Stomach smooth muscle (tissue), 2 donors: Measurements from ENCODE around the gene CTBS.
"Not testable (repeated sequence)": the region's sequence is repeated elsewhere in the genome, so short reads cannot be mapped to it uniquely, and the experiment has no call there.

ENCODE experiments used
- H3K27ac ChIP-seq: one replicate; pipeline ENCODE4 v1.7.0; 2013; ENCODE audit warnings: mild to moderate bottlenecking, low read length, inconsistent platforms
- H3K27me3 ChIP-seq, 2 donors: one replicate each; pipeline ENCODE4 v1.7.0; 2013; ENCODE audit warnings: low read length in 2 of 2; ENCODE audit not compliant: insufficient read depth in 2 of 2, control insufficient read depth in 1 of 2
- H3K36me3 ChIP-seq, 2 donors: one replicate each; pipeline ENCODE4 v1.7.0; 2013; ENCODE audit warnings: low read length in 2 of 2; ENCODE audit not compliant: control insufficient read depth in 2 of 2, insufficient read depth in 2 of 2
- H3K4me1 ChIP-seq: one replicate; pipeline ENCODE4 v1.7.0; 2013; ENCODE audit warnings: low read length; ENCODE audit not compliant: control insufficient read depth, insufficient read depth
- H3K4me3 ChIP-seq, 2 donors: one replicate each; pipeline ENCODE4 v1.7.0; 2013; ENCODE audit warnings: low read length in 2 of 2
- H3K9ac ChIP-seq, 2 donors: one replicate each; pipeline ENCODE4 v1.7.0; 2013; ENCODE audit warnings: low read length in 2 of 2, mild to moderate bottlenecking in 1 of 2
- H3K9me3 ChIP-seq, 2 donors: one replicate each; pipeline ENCODE4 v1.7.0; 2013; ENCODE audit warnings: low read length in 2 of 2; ENCODE audit not compliant: control insufficient read depth in 2 of 2
- donor health status: healthy.
- donor health status: Pancreatic carcinoma.

The CTBS gene

DNA sequence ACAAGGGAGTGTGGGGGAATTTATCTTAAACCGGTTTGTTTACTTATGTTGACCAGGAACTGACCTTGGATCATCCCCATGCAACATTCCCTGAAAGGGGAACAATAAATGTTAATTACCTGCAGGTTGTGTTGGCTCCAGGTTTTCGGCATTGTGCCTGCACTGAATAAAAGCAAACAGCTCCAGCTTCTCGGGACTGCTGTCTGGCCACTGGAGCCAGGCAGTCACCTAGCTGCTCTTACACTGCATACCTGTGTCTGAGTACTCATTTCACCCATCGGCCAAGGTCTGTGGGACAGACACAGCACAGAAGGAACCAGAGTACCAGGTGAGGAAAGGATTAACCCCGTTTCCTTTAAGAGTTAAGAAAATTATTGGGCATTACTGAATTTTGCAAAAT, 32.7 kb upstream of the CTBS start:
- no peak overlapping the region for H3K27ac ChIP-seq
- no peaks in the 10 kb centered on the region for H3K27me3 ChIP-seq
- no peak overlapping the region for H3K9ac ChIP-seq
- no peaks in the 10 kb centered on the region for H3K36me3 ChIP-seq
- no peak overlapping the region for H3K4me3 ChIP-seq
- peaks cover 24% of the 10 kb centered on the region for H3K4me1 ChIP-seq
- H3K9me3 ChIP-seq = peaks cover 0 to 4% of the 10 kb centered on the region in 2 donors

DNA sequence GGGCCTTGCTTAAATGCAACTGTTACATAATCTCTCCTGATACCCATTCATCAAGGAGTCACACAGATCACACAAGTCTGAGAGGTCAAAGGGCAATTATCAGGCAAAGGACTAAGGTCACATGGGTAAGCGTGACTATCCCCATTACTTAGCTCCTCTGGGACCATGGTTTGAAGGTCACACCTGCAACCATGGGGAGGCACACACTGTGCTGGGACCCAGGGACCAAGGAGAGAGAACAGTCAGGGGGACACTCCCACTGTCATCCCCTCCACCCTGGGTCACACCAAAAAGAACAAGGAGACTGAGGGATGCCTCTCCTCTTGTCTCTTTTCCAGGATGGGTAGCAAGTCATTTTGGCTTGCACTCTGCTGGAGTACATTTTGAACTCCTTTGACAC, 30.9 kb upstream of the CTBS start:
- peaks cover 24% of the 10 kb centered on the region for H3K4me1 ChIP-seq
- H3K27me3 ChIP-seq = no peaks in the 10 kb centered on the region
- peaks cover 0 to 4% of the 10 kb centered on the region in 2 donors for H3K9me3 ChIP-seq
- H3K9ac ChIP-seq = no peak overlapping the region
- no peak overlapping the region for H3K4me3 ChIP-seq
- H3K27ac ChIP-seq = peak overlapping the region; percentile 75
- H3K36me3 ChIP-seq = no peaks in the 10 kb centered on the region

DNA sequence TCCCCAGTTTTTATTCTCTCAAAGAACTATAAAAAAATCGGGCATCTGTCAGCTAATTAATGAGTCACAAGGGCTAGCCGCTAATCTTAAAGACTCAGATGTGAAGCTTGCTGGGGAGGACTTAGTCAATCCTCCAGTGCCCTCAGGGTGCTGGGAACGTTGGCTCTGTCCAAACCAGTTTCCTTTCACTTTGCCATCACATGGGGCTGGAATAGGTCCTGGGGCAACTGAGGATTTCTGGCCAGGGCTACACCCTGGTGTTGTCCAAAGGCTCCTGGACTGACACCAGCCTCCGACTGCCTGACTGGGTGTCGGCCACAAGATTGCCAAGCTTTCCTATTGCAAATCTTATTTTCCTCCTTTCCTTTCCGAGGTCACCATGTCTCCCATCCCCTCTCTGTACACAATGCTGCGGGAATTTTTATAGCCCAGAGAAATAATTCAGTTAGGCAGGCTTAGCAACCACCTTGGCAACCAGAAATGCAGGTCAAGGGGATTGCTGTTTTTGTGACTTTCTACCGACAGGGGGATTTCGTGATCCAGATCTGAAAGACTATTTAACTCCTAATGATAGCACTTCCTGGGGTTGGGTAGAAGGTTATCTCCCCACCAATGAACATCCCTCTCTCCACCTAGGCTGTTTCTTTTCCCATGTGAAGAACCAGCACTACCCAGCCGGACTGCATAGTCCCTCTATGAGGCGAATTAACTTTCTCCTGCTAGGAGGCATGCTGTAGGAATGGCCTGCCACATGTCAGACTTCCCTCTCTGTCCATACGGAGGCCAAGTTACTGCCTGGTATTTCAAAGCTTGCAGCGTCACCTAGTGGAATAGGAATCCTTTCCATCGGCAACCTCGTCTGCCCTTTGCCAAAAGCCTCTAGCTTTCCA, 29.9 kb upstream of the CTBS start:
- Histone ChIP-seq H3K9me3 (peaks cover 0 to 4% of the 10 kb centered on the region in 2 donors), H3K27me3 (no peaks in the 10 kb centered on the region), H3K4me3 (peak overlapping the region; percentile 57 to 67), H3K9ac (peak overlapping the region; percentile 47 to 58), H3K27ac (peak overlapping the region; percentile 75), H3K36me3 (no peaks in the 10 kb centered on the region), H3K4me1 (peaks cover 26% of the 10 kb centered on the region)

DNA sequence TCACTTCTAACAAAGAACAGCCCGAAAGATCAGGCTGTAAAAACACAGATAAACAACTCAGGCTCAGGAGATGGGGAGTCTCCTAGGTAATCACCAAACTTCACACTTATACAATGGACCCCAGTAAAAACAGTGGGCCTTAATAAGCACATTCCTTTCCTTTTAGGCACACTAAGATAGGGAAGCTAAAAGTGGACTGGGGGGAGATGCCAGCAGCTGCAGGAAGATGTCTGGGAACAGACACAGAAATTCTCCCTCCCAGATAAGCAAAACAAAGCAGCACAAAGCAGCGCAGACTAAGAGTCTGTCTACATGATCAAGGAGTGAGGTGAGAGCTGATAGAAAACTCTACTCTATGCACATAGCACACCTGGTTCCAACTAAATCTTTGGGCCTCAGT, 29.0 kb upstream of the CTBS start:
- H3K4me3 ChIP-seq = peak overlapping the region; percentile 57 to 67
- H3K4me1 ChIP-seq = peaks cover 34% of the 10 kb centered on the region
- peak overlapping the region; percentile 75 for H3K27ac ChIP-seq
- no peaks in the 10 kb centered on the region for H3K27me3 ChIP-seq
- no peaks in the 10 kb centered on the region for H3K36me3 ChIP-seq
- peaks cover 0 to 4% of the 10 kb centered on the region in 2 donors for H3K9me3 ChIP-seq
- H3K9ac ChIP-seq = peak overlapping the region; percentile 7 to 58

DNA sequence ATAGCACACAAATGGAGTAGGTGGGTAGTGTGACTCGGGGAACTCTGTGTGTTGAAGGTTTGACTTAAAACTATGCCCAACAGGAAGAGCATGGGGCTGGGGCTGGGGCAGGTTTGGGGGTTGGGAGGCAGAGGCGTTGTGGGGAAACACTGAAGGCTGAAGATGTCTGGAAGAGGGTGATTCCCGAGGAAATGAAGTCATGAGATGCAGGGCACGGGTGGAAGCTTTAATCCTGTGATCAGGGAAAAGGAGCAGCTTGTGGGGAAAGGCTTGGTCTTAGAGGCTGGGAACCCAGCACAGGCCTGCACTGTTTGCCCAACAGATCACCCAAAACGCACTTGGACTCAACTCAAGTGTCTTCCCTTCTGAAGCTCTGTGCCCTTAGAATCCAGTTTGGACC, 26.6 kb upstream of the CTBS start:
- Histone ChIP-seq H3K9ac (no peak overlapping the region), H3K36me3 (no peaks in the 10 kb centered on the region), H3K27ac (no peak overlapping the region), H3K27me3 (no peaks in the 10 kb centered on the region), H3K4me3 (no peak overlapping the region), H3K4me1 (peaks cover 37% of the 10 kb centered on the region), H3K9me3 (peaks cover 0 to 4% of the 10 kb centered on the region in 2 donors)

DNA sequence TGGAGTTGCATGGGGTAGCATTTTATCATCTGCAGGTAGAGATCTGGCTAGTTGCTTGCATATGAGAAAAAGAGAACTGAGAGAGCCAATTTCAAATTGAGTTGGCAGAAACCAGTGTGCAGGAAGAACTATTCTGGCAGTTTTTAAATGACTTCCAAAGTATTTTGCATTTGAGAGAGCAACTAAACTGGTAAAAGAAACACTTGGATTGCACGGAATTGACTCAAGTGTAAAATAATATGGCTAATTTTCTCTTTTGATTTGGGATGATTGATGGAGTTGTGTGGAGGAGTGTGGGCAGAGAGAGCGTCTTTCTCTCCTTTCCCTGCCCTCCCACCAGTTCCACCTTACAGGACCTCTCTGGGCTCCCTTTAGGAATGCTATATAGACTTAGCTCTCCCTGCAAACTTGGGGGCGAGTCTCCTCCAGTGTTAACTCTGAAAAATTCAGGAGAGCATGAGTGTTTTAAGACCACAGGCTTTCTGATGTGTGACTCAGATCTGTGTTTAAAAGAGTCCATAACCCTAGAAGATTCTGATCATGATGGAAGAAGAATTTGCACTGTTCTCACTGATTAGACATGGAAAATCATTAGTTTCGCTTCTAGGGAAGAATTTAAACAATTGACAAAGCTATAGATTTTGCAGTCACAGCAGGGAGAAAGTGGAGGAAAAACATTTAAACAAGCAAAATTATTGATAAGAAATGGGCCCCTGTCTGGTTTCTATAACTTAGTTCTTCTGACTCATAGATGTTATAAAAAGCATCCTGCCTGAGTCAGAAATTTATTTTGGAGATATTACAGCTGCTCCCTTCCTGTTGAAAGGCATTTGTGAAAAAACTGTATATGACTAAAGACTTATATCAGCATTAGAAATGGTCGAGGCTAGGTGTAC, 24.9 kb upstream of the CTBS start:
- no peaks in the 10 kb centered on the region for H3K9me3 ChIP-seq
- peaks cover 25% of the 10 kb centered on the region for H3K4me1 ChIP-seq
- H3K4me3 ChIP-seq = peak overlapping the region in 1 of 2 donors; percentile 15
- no peak overlapping the region for H3K9ac ChIP-seq
- no peaks in the 10 kb centered on the region for H3K36me3 ChIP-seq
- no peaks in the 10 kb centered on the region for H3K27me3 ChIP-seq
- H3K27ac ChIP-seq = peak overlapping the region; percentile 58

DNA sequence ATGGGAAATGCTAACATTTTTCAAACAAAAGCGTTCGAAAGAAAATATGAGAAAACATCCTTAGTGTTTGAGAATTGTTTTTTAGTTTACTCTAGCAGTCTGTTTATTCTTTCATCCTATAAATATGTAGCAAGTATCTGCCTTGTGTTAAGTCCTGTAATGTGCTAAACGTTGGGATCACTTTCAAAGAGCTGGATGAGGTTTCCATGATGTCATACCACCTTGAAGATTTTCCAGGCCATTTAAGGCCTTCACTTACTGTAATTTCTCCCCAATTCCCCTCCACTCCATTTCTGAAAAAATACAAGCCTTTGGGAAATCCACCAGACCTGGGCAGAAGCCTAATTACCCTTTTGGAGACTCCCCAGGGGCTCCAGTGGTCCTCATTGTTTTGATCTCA, 24.2 kb upstream of the CTBS start:
- no peaks in the 10 kb centered on the region for H3K9me3 ChIP-seq
- H3K27ac ChIP-seq = peak overlapping the region; percentile 58
- H3K36me3 ChIP-seq = no peaks in the 10 kb centered on the region
- H3K27me3 ChIP-seq = no peaks in the 10 kb centered on the region
- H3K4me3 ChIP-seq = no peak overlapping the region
- peaks cover 22% of the 10 kb centered on the region for H3K4me1 ChIP-seq
- no peak overlapping the region for H3K9ac ChIP-seq

DNA sequence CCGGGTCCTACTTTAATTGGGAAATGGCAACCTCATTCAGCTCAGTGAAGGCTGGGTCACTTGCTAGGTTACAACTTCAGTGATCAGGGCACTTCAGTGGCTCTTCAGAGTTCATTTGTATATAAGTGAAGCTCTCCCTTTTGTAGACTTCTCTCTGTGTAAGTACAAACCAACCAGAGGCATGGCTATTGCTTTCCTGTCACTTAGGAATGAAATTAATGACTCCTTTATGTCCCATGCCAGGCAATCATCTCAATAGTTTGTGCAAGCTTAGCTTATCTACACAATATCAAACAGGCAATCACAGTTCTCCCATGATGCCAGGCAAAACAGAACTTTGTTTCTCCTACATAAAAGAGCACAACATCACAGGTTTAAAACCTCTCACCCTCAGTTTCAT, 22.8 kb upstream of the CTBS start:
- H3K27me3 ChIP-seq = no peaks in the 10 kb centered on the region
- H3K9ac ChIP-seq = no peak overlapping the region
- peaks cover 13% of the 10 kb centered on the region for H3K4me1 ChIP-seq
- H3K36me3 ChIP-seq = no peaks in the 10 kb centered on the region
- H3K4me3 ChIP-seq = no peak overlapping the region
- no peaks in the 10 kb centered on the region for H3K9me3 ChIP-seq
- H3K27ac ChIP-seq = no peak overlapping the region

DNA sequence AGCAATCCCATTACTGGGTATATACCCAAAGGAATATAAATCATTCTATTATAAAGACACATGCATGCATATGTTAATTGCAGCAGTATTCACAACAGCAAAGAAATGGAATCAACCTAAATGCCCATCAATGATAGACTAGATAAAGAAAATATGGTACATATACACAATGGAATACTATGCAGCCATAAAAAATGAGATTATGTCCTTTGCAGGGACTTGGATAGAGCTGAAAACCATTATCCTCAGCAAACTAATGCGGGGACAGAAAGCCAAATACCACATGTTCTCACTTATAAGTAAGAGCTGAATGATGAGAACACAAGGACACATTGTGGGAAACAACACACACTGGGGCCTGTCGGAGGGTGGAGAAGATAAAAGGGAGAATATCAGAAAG, 20.7 kb upstream of the CTBS start:
- not testable (repeated sequence) for H3K4me3 ChIP-seq, H3K9me3 ChIP-seq, H3K36me3 ChIP-seq, H3K27me3 ChIP-seq, H3K9ac ChIP-seq, H3K27ac ChIP-seq
- peaks cover 13% of the 10 kb centered on the region for H3K4me1 ChIP-seq

DNA sequence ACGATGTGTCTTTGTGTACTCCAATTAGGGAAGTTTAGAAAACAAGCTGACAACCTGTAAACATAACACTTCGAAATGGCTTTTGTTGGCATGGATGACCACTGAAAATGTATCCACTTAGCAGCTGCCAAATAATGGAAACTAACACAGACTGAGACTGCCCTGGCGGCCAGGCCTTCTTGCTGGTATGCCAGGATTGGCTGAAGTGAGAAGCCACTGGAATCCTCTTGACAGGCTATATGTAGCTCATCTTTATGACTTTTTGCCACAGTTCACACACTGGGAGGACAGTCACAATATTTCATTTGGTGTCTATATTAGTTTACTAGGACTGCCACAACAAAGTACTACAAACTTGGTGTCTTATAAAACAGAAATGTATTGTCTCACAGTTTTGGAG, 12.9 kb upstream of the CTBS start:
- Histone ChIP-seq H3K36me3 (no peaks in the 10 kb centered on the region), H3K4me1 (no peaks in the 10 kb centered on the region), H3K4me3 (no peak overlapping the region), H3K27ac (no peak overlapping the region), H3K9me3 (no peaks in the 10 kb centered on the region), H3K27me3 (no peaks in the 10 kb centered on the region), H3K9ac (no peak overlapping the region)
